Measurements from ENCODE around the gene SPG11.
"Not testable (repeated sequence)": the region's sequence is repeated elsewhere in the genome, so short reads cannot be mapped to it uniquely, and the experiment has no call there.

SPG11 gene

GRCh38 chr15:44647036-44647435, 16.4 kb downstream of the SPG11 start:
- Histone ChIP-seq H3K27me3 (ENCODE audit: control insufficient read depth, insufficient read depth, low read length) (no peaks in the 10 kb centered on the region), H3K4me1 (ENCODE audit: control insufficient read depth, insufficient read depth, low read length) (no peaks in the 10 kb centered on the region), H3K36me3 (ENCODE audit: control insufficient read depth, insufficient read depth, low read length) (peaks cover 17% of the 10 kb centered on the region)

GRCh38 chr15:44646460-44646859, 17.0 kb downstream of the SPG11 start:
- H3K9ac ChIP-seq (ENCODE audit: low read length) = no peak overlapping the region
- no peaks in the 10 kb centered on the region for H3K4me1 ChIP-seq (ENCODE audit: control insufficient read depth, insufficient read depth, low read length)
- H3K27ac ChIP-seq (ENCODE audit: low read depth, low read length) = no peak overlapping the region
- no peak overlapping the region for H3K4me3 ChIP-seq (ENCODE audit: low read length)
- H3K27me3 ChIP-seq (ENCODE audit: control insufficient read depth, insufficient read depth, low read length) = no peaks in the 10 kb centered on the region
- H3K36me3 ChIP-seq (ENCODE audit: control insufficient read depth, insufficient read depth, low read length) = peaks cover 12% of the 10 kb centered on the region

More at GRCh38 chr15:44647036-44647435, 16.4 kb downstream of the SPG11 start:
- no peak overlapping the region for H3K9ac ChIP-seq (ENCODE audit: low read length)
- no peak overlapping the region for H3K27ac ChIP-seq (ENCODE audit: low read depth, low read length)
- H3K4me3 ChIP-seq (ENCODE audit: low read length) = no peak overlapping the region

GRCh38 chr15:44641651-44642050, 21.8 kb downstream of the SPG11 start:
- no peak overlapping the region for H3K9ac ChIP-seq (ENCODE audit: low read length)
- H3K27ac ChIP-seq (ENCODE audit: low read depth, low read length) = no peak overlapping the region
- H3K27me3 ChIP-seq (ENCODE audit: control insufficient read depth, insufficient read depth, low read length) = no peaks in the 10 kb centered on the region
- no peak overlapping the region for H3K4me3 ChIP-seq (ENCODE audit: low read length)
- H3K4me1 ChIP-seq (ENCODE audit: control insufficient read depth, insufficient read depth, low read length) = no peaks in the 10 kb centered on the region
- peaks cover 5% of the 10 kb centered on the region for H3K36me3 ChIP-seq (ENCODE audit: control insufficient read depth, insufficient read depth, low read length)

GRCh38 chr15:44636976-44637375, 26.5 kb downstream of the SPG11 start:
- H3K4me1 ChIP-seq (ENCODE audit: control insufficient read depth, insufficient read depth, low read length) = no peaks in the 10 kb centered on the region
- H3K27ac ChIP-seq (ENCODE audit: low read depth, low read length) = no peak overlapping the region
- H3K4me3 ChIP-seq (ENCODE audit: low read length) = no peak overlapping the region
- peaks cover 10% of the 10 kb centered on the region for H3K36me3 ChIP-seq (ENCODE audit: control insufficient read depth, insufficient read depth, low read length)
- H3K9ac ChIP-seq (ENCODE audit: low read length) = no peak overlapping the region
- no peaks in the 10 kb centered on the region for H3K27me3 ChIP-seq (ENCODE audit: control insufficient read depth, insufficient read depth, low read length)

- Histone ChIP-seq H3K27me3 (ENCODE audit: control insufficient read depth, insufficient read depth, low read length) (no peaks in the 10 kb centered on the region), H3K36me3 (ENCODE audit: control insufficient read depth, insufficient read depth, low read length) (peaks cover 15% of the 10 kb centered on the region), H3K9ac (ENCODE audit: low read length) (no peak overlapping the region), H3K27ac (ENCODE audit: low read depth, low read length) (no peak overlapping the region), H3K4me3 (ENCODE audit: low read length) (no peak overlapping the region), H3K4me1 (ENCODE audit: control insufficient read depth, insufficient read depth, low read length) (no peaks in the 10 kb centered on the region)
Measured at GRCh38 chr15:44633603-44634002, 29.9 kb downstream of the SPG11 start.

- not testable (repeated sequence) for H3K4me3 ChIP-seq (ENCODE audit: low read length); H3K4me1 ChIP-seq (ENCODE audit: control insufficient read depth, insufficient read depth, low read length); H3K27me3 ChIP-seq (ENCODE audit: control insufficient read depth, insufficient read depth, low read length); H3K27ac ChIP-seq (ENCODE audit: low read depth, low read length); H3K9ac ChIP-seq (ENCODE audit: low read length)
- H3K36me3 ChIP-seq (ENCODE audit: control insufficient read depth, insufficient read depth, low read length) = peaks cover 14% of the 10 kb centered on the region
Measured at GRCh38 chr15:44625286-44625685, 38.2 kb downstream of the SPG11 start.

GRCh38 chr15:44623178-44623577, 40.3 kb downstream of the SPG11 start:
- Histone ChIP-seq H3K27ac (ENCODE audit: low read depth, low read length) (no peak overlapping the region), H3K4me1 (ENCODE audit: control insufficient read depth, insufficient read depth, low read length) (no peaks in the 10 kb centered on the region), H3K4me3 (ENCODE audit: low read length) (no peak overlapping the region), H3K27me3 (ENCODE audit: control insufficient read depth, insufficient read depth, low read length) (no peaks in the 10 kb centered on the region), H3K36me3 (ENCODE audit: control insufficient read depth, insufficient read depth, low read length) (peaks cover 12% of the 10 kb centered on the region), H3K9ac (ENCODE audit: low read length) (no peak overlapping the region)

GRCh38 chr15:44620081-44620480, 43.4 kb downstream of the SPG11 start:
- H3K9ac ChIP-seq (ENCODE audit: low read length) = no peak overlapping the region
- peaks cover 6% of the 10 kb centered on the region for H3K36me3 ChIP-seq (ENCODE audit: control insufficient read depth, insufficient read depth, low read length)
- H3K4me1 ChIP-seq (ENCODE audit: control insufficient read depth, insufficient read depth, low read length) = no peaks in the 10 kb centered on the region
- no peak overlapping the region for H3K4me3 ChIP-seq (ENCODE audit: low read length)
- H3K27ac ChIP-seq (ENCODE audit: low read depth, low read length) = no peak overlapping the region
- H3K27me3 ChIP-seq (ENCODE audit: control insufficient read depth, insufficient read depth, low read length) = no peaks in the 10 kb centered on the region

- Histone ChIP-seq H3K27ac (ENCODE audit: low read depth, low read length) (no peak overlapping the region), H3K36me3 (ENCODE audit: control insufficient read depth, insufficient read depth, low read length) (peaks cover 13% of the 10 kb centered on the region), H3K9ac (ENCODE audit: low read length) (no peak overlapping the region), H3K27me3 (ENCODE audit: control insufficient read depth, insufficient read depth, low read length) (no peaks in the 10 kb centered on the region), H3K4me1 (ENCODE audit: control insufficient read depth, insufficient read depth, low read length) (no peaks in the 10 kb centered on the region), H3K4me3 (ENCODE audit: low read length) (no peak overlapping the region)
Measured at GRCh38 chr15:44616974-44617373, 46.5 kb downstream of the SPG11 start.

GRCh38 chr15:44606740-44607139, 56.7 kb downstream of the SPG11 start:
- Histone ChIP-seq H3K4me3 (ENCODE audit: low read length) (no peak overlapping the region), H3K27me3 (ENCODE audit: control insufficient read depth, insufficient read depth, low read length) (no peaks in the 10 kb centered on the region), H3K4me1 (ENCODE audit: control insufficient read depth, insufficient read depth, low read length) (no peaks in the 10 kb centered on the region), H3K9ac (ENCODE audit: low read length) (no peak overlapping the region), H3K36me3 (ENCODE audit: control insufficient read depth, insufficient read depth, low read length) (peaks cover 13% of the 10 kb centered on the region), H3K27ac (ENCODE audit: low read depth, low read length) (no peak overlapping the region)

- Histone ChIP-seq H3K27me3 (ENCODE audit: control insufficient read depth, insufficient read depth, low read length) (no peaks in the 10 kb centered on the region), H3K36me3 (ENCODE audit: control insufficient read depth, insufficient read depth, low read length) (peaks cover 12% of the 10 kb centered on the region), H3K4me1 (ENCODE audit: control insufficient read depth, insufficient read depth, low read length) (no peaks in the 10 kb centered on the region), H3K9ac (ENCODE audit: low read length) (no peak overlapping the region), H3K27ac (ENCODE audit: low read depth, low read length) (no peak overlapping the region), H3K4me3 (ENCODE audit: low read length) (no peak overlapping the region)
Measured at GRCh38 chr15:44603126-44603525, 60.3 kb downstream of the SPG11 start.

- Histone ChIP-seq H3K27me3 (ENCODE audit: control insufficient read depth, insufficient read depth, low read length) (no peaks in the 10 kb centered on the region), H3K4me3 (ENCODE audit: low read length) (no peak overlapping the region), H3K36me3 (ENCODE audit: control insufficient read depth, insufficient read depth, low read length) (peaks cover 18% of the 10 kb centered on the region), H3K27ac (ENCODE audit: low read depth, low read length) (no peak overlapping the region), H3K4me1 (ENCODE audit: control insufficient read depth, insufficient read depth, low read length) (no peaks in the 10 kb centered on the region), H3K9ac (ENCODE audit: low read length) (no peak overlapping the region)
Measured at GRCh38 chr15:44598892-44599291, 64.6 kb downstream of the SPG11 start.

GRCh38 chr15:44598066-44598465, 65.4 kb downstream of the SPG11 start:
- Histone ChIP-seq H3K4me1 (ENCODE audit: control insufficient read depth, insufficient read depth, low read length) (no peaks in the 10 kb centered on the region), H3K9ac (ENCODE audit: low read length) (no peak overlapping the region), H3K27ac (ENCODE audit: low read depth, low read length) (no peak overlapping the region), H3K36me3 (ENCODE audit: control insufficient read depth, insufficient read depth, low read length) (peaks cover 22% of the 10 kb centered on the region), H3K27me3 (ENCODE audit: control insufficient read depth, insufficient read depth, low read length) (no peaks in the 10 kb centered on the region), H3K4me3 (ENCODE audit: low read length) (no peak overlapping the region)
